GM18868 (cell line): Measurements from ENCODE around the gene RIPPLY3.

Source experiments
- ATAC-seq: cut with Tn5 transposase; IDR thresholded peaks from one replicate; pipeline ENCODE4 v1.9.1; 2021; ENCODE audit warnings: mild to moderate bottlenecking, moderate library complexity; ENCODE audit not compliant: unreplicated experiment

RIPPLY3 gene

GRCh38 chr21:37006486-37007291 lies at the start of gene RIPPLY3:
Gene RIPPLY3 (plus strand): TSS chr21:37006702. CDS start chr21:37006773, 71 bp downstream.
- no peak for ATAC-seq

GRCh38 chr21:36959020-36959835 lies 47.3 kb upstream of the RIPPLY3 start:
- ATAC-seq = no peak

- ATAC-seq = no peak
Observed at GRCh38 chr21:36960676-36961284, 45.7 kb upstream of the RIPPLY3 start.

- ATAC-seq = no peak
Observed at GRCh38 chr21:36962098-36962780, 44.3 kb upstream of the RIPPLY3 start.

- ATAC-seq = no peak
Observed at GRCh38 chr21:36964398-36964797, 42.1 kb upstream of the RIPPLY3 start.

- ATAC-seq = no peak
Observed at GRCh38 chr21:36964827-36965719, 41.4 kb upstream of the RIPPLY3 start.

GRCh38 chr21:36965720-36966065 lies 40.8 kb upstream of the RIPPLY3 start:
- no peak for ATAC-seq

- peak; percentile 85 for ATAC-seq
Observed at GRCh38 chr21:36966066-36966820, 40.3 kb upstream of the RIPPLY3 start, which contains the start of gene HLCS. Gene HLCS (minus strand): TSS chr21:36966669. CDS start chr21:36966638, 31 bp downstream.

GRCh38 chr21:36966821-36967768 lies 39.4 kb upstream of the RIPPLY3 start:
- peak; percentile 22 for ATAC-seq

GRCh38 chr21:36968414-36968813 lies 38.1 kb upstream of the RIPPLY3 start:
- no peak for ATAC-seq

- ATAC-seq = no peak
Observed at GRCh38 chr21:36968976-36969375, 37.5 kb upstream of the RIPPLY3 start.

GRCh38 chr21:36973986-36974850 lies 32.3 kb upstream of the RIPPLY3 start:
- ATAC-seq = no peak

- no peak for ATAC-seq
Observed at GRCh38 chr21:36974851-36975192, 31.7 kb upstream of the RIPPLY3 start.

GRCh38 chr21:36976228-36976861 lies 30.2 kb upstream of the RIPPLY3 start:
- ATAC-seq = no peak

GRCh38 chr21:36976882-36977651 lies 29.4 kb upstream of the RIPPLY3 start:
- peak; percentile 79 for ATAC-seq
